Suppressor macrophage treated with lipopolysaccharide for 1 hour (primary cell): ENCODE results near the gene RNU1-4.
"Not testable (repeated sequence)": the region's sequence is repeated elsewhere in the genome, so short reads cannot be mapped to it uniquely, and the experiment has no call there.

Experiments used
- DNase-seq, 3 donors: peaks; one replicate each; pipeline ENCODE4 v3.0.0-alpha.2; 2020 to 2022

The RNU1-4 gene

GRCh38 chr1:16770896-16771446 lies 30.7 kb downstream of the RNU1-4 start:
- peak in 1 of 3 donors; percentile 7 for DNase-seq

DNA sequence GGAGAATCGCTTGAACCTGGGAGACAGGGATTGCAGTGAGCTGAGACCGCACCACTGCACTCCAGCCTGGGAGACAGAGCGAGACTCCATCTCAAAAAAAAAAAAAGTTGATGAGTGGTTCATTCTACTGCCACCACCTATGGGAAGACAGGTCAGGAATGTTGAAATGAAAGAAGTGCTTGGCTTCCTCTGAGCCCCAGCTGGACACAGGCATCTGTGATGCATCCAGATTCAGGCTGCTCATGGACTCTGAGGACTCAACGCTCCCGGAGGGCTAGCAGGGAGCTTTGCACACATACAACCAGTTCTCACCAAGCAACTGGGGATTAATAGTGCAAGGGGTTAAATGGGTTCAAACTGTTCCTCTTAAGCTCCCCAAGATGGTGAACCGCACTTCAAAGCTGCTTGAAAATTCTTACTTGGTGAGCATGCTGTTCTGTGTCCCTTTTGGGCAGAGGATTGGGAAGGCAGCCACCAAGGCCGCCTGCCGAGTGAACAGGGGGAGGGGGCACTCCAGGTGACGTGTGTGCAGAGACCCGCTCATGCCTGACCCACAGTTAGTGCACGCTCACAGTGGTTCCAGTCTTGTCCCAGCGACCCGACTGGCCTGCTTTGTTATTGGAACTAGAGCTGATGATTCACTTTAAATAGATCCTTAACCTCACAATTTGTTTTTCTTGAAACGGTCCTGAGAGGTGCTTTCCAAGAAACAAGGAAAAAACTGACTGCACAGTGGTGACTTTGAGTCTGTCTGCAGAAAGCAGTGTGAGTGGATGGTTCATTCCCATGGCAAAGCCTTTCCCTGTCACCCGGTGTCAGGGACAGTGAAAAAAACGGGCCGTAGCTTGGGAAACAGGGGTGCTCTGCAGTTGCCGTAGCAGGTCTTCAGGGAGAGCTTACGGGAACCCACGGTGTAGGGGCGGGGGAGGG lies 32.2 kb downstream of the RNU1-4 start:
- DNase-seq: peak in 1 of 3 donors; percentile 14

GRCh38 chr1:16773205-16773596 lies 32.9 kb downstream of the RNU1-4 start:
- DNase-seq: not testable (repeated sequence)

GRCh38 chr1:16773723-16774122 lies 33.4 kb downstream of the RNU1-4 start:
- DNase-seq: not testable (repeated sequence)

GRCh38 chr1:16774773-16775172 lies 34.5 kb downstream of the RNU1-4 start:
- not testable (repeated sequence) for DNase-seq

DNA sequence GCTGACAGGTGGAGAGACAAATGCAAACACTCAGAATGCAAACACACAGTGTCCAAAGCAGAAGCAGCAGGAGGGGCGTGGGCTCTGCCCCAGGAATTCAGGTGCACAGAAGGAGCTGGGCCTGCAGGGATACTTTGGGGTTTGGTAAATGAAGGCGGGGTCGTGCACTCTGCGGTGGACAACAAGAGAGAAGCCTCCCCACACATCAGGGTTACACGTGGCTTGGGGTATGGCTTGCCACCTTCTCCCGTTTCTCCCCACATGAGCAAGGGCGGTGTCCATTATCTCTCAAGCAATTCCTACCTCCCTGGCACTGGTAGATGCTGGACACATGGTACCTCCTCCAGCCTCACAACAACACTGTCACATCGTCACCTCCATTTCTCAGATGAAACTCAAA lies 35.0 kb downstream of the RNU1-4 start:
- not testable (repeated sequence) for DNase-seq

GRCh38 chr1:16776248-16776647 lies 35.9 kb downstream of the RNU1-4 start:
- not testable (repeated sequence) for DNase-seq

- DNase-seq: peak in 1 of 3 donors; percentile 15
These were observed 36.5 kb downstream of the RNU1-4 start for GRCh38 chr1:16776835-16777234.

- peak in 1 of 3 donors; percentile 7 for DNase-seq
These were observed 37.5 kb downstream of the RNU1-4 start for GRCh38 chr1:16777821-16778220.

GRCh38 chr1:16779525-16779924 lies 39.2 kb downstream of the RNU1-4 start:
- DNase-seq: peak in 1 of 3 donors; percentile 17

DNA sequence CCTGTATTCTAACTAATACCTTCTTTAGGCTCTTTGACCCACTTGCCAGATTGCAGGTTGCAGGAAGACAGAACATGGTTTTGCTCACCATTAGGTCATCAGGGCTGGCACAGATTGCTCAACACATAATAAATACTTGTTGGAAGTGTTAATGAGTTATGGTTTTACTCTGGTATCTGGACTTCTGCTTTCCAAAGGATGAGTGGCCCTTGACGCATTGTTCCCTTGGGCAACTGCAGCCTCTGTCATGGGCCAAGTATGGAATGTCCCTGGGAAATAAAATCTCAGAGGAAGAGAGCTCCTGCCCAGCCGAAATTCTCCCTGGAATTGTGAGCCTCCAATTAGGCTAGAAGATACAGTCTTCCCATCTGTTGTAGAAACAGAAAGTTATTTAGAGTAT lies 40.7 kb downstream of the RNU1-4 start:
- DNase-seq: not testable (repeated sequence)

DNA sequence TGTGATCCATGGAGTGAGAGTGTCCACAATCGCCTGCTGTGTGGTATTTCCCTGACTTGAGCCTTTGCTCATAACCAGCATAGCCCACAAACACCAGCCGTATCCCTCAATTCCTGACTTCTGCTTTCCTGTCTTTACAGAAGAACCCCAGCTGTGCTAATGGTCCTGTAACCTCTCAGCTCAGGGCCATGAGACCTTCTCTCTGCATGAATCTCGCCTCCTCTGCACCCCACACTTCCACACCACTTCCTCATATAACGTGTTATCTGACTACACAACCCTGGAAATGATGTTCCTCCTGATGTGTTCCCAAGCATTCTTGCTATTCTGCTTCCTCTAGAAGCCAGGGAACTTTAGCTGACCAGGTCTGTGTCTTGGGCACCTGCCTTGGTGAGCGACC lies 41.3 kb downstream of the RNU1-4 start:
- DNase-seq: peak; percentile 18 to 54 (median 42)

DNA sequence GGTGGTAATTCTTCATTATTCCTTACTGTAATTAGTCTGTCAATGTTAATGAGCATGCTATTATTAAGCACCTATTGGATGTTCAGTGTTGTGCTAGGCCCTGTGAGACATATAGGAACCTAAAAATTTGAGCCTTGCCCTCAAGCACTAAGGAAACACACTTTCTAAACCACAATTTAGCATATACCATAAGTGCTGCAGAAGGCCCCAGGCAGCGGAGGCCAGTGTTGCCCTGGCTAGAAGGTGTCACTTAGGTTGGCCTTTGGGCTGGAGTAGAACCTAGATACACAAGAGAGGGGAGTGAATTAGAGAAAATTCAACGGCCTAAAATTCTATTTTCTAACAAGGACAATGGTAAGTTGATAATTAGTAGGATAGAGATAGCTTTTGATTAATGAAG lies 44.6 kb downstream of the RNU1-4 start:
- DNase-seq: not testable (repeated sequence)

GRCh38 chr1:16786362-16786761 lies 46.0 kb downstream of the RNU1-4 start:
- peak in 1 of 3 donors; percentile 17 for DNase-seq

GRCh38 chr1:16787175-16787574 lies 46.9 kb downstream of the RNU1-4 start:
- not testable (repeated sequence) for DNase-seq

- DNase-seq: not testable (repeated sequence)
These were observed 47.4 kb downstream of the RNU1-4 start for GRCh38 chr1:16787711-16788110.
